ENCODE results near the gene UNC5A. TPM values are rescaled to one million over a fixed set of nuclear protein-coding genes. Genes with fewer than 3 reads are reported as not detected.

Gene UNC5A
- total RNA-seq, 3 donors from 2014 or later (not counting 1 experiment from before 2014, with no cell fraction given): not detected

- H3K36me3 ChIP-seq (ENCODE audit: control insufficient read depth, insufficient read depth, low read length): no peaks in the 10 kb centered on the region
- WGBS (ENCODE audit: insufficient coverage): 67% methylated on average over 3 of the region's 3 CpGs
- H3K27me3 ChIP-seq (ENCODE audit: control insufficient read depth, insufficient read depth, low read length): no peaks in the 10 kb centered on the region
- peaks cover 24% of the 10 kb centered on the region for H3K4me1 ChIP-seq (ENCODE audit: control insufficient read depth, insufficient read depth, low read length)
- no peaks in the 10 kb centered on the region for H3K9me3 ChIP-seq (ENCODE audit: control insufficient read depth, insufficient read depth, low read length)
- Mint-ChIP-seq H3K4me1 (peaks cover 14 to 19% of the 10 kb centered on the region in 2 donors), H3K36me3 (no peaks in the 10 kb centered on the region), H3K27ac (no peak overlapping the region), H3K9me3 (no peaks in the 10 kb centered on the region), H3K27me3 (ENCODE audit: low read depth in 2 of 2) (peaks cover 4 to 13% of the 10 kb centered on the region in 2 donors), H3K4me3 (no peak overlapping the region)
- H3K4me3 ChIP-seq (ENCODE audit: low read length): no peak overlapping the region
- no peak for DNase-seq
- no peak for TF ChIP-seq CTCF (IDR thresholded peaks at IDR 0.05)
- intact Hi-C loops (cut with micrococcal nuclease): no loop called here
- ATAC-seq: no peak
- H3K27ac ChIP-seq (ENCODE audit: low read length): no peak overlapping the region
These were observed 86.9 kb downstream of the UNC5A start for GRCh38 chr5:176897263-176897662.

GRCh38 chr5:176899296-176899891 lies 89.0 kb downstream of the UNC5A start, which contains the start of gene HK3:
TSS of gene HK3 (minus strand) at chr5:176899346. CDS start at chr5:176896159, 3,187 bp downstream.
- H3K4me3 ChIP-seq (ENCODE audit: low read length): no peak within 1 kb of the TSS
- intact Hi-C loops (cut with micrococcal nuclease): no loop called here
- Mint-ChIP-seq H3K4me1 (peaks cover 14 to 19% of the 10 kb centered on the region in 2 donors), H3K9me3 (no peaks in the 10 kb centered on the region), H3K36me3 (peaks cover 13% of the 10 kb centered on the region), H3K27ac (peak within 1 kb of the TSS; percentile 37 to 53), H3K27me3 (ENCODE audit: low read depth in 2 of 2) (peaks cover 0 to 4% of the 10 kb centered on the region in 2 donors), H3K4me3 (no peak within 1 kb of the TSS)
- no peaks in the 10 kb centered on the region for H3K9me3 ChIP-seq (ENCODE audit: control insufficient read depth, insufficient read depth, low read length)
- peak in 2 of 3 donors; percentile 59 to 65 for ATAC-seq
- 28% methylated on average over 9 of the region's 9 CpGs for WGBS (ENCODE audit: insufficient coverage)
- no peak for DNase-seq
- H3K27ac ChIP-seq (ENCODE audit: low read length): no peak within 1 kb of the TSS
- H3K4me1 ChIP-seq (ENCODE audit: control insufficient read depth, insufficient read depth, low read length): peaks cover 24% of the 10 kb centered on the region
- H3K36me3 ChIP-seq (ENCODE audit: control insufficient read depth, insufficient read depth, low read length): peaks cover 18% of the 10 kb centered on the region
- no peak for TF ChIP-seq CTCF (IDR thresholded peaks at IDR 0.05)
- no peaks in the 10 kb centered on the region for H3K27me3 ChIP-seq (ENCODE audit: control insufficient read depth, insufficient read depth, low read length)

GRCh38 chr5:176899946-176900779 lies 89.8 kb downstream of the UNC5A start:
- H3K27ac Mint-ChIP-seq: peak overlapping the region in 1 of 2 donors; percentile 53
- Histone ChIP-seq H3K27me3 (ENCODE audit: control insufficient read depth, insufficient read depth, low read length) (no peaks in the 10 kb centered on the region), H3K9me3 (ENCODE audit: control insufficient read depth, insufficient read depth, low read length) (no peaks in the 10 kb centered on the region), H3K4me1 (ENCODE audit: control insufficient read depth, insufficient read depth, low read length) (peaks cover 24% of the 10 kb centered on the region), H3K27ac (ENCODE audit: low read length) (no peak overlapping the region), H3K36me3 (ENCODE audit: control insufficient read depth, insufficient read depth, low read length) (peaks cover 26% of the 10 kb centered on the region), H3K4me3 (ENCODE audit: low read length) (no peak overlapping the region)
- intact Hi-C loops (cut with micrococcal nuclease): no loop called here
- 95% methylated on average over 4 of the region's 4 CpGs for WGBS (ENCODE audit: insufficient coverage)
- no peak for TF ChIP-seq CTCF (IDR thresholded peaks at IDR 0.05)
- no peak overlapping the region for H3K4me3 Mint-ChIP-seq
- peaks cover 14 to 19% of the 10 kb centered on the region in 2 donors for H3K4me1 Mint-ChIP-seq
- DNase-seq: no peak
- H3K36me3 Mint-ChIP-seq: peaks cover 20% of the 10 kb centered on the region
- no peaks in the 10 kb centered on the region for H3K9me3 Mint-ChIP-seq
- ATAC-seq: no peak
- peaks cover 0 to 4% of the 10 kb centered on the region in 2 donors for H3K27me3 Mint-ChIP-seq (ENCODE audit: low read depth in 2 of 2)

Measured in natural killer cell (primary cell).